Smooth muscle cell (in vitro differentiated cells): Measurements from ENCODE around the gene AKT2. TPM values are rescaled to one million over a fixed set of nuclear protein-coding genes. Genes with fewer than 3 reads are reported as not detected.

Experiments
- DNase-seq: peaks from one replicate; lab custom pipeline; 2025; ENCODE audit not compliant: unreplicated experiment; lab: John Stamatoyannopoulos, UW
- H2AFZ ChIP-seq: fragments of 200-600 bp; sonication (generic); 2 replicates; pipeline ENCODE4 v1.6.0; 2016; ENCODE audit warnings: antibody characterized with exemption, low read depth, mild to moderate bottlenecking
- H3F3A ChIP-seq: fragments of 200-600 bp; sonication (generic); 2 replicates; pipeline ENCODE4 v1.6.0; 2017; ENCODE audit warnings: antibody characterized with exemption, low read depth
- H3K27ac ChIP-seq: fragments of 200-600 bp; sonication (generic); 2 replicates; pipeline ENCODE4 v1.5.1; 2016; ENCODE audit warnings: low read depth, mild to moderate bottlenecking
- H3K27me3 ChIP-seq: fragments of 200-600 bp; sonication (generic); 2 replicates; pipeline ENCODE4 v1.6.1; 2016; ENCODE audit warnings: low read depth, mild to moderate bottlenecking
- H3K36me3 ChIP-seq: fragments of 200-600 bp; sonication (generic); 2 replicates; pipeline ENCODE4 v1.5.1; 2016; ENCODE audit warnings: low read depth
- H3K4me1 ChIP-seq: fragments of 200-600 bp; sonication (generic); 2 replicates; pipeline ENCODE4 v1.5.1; 2016; ENCODE audit warnings: low read depth
- H3K4me2 ChIP-seq: fragments of 200-600 bp; sonication (generic); 2 replicates; pipeline ENCODE4 v1.6.0; 2016; ENCODE audit warnings: mild to moderate bottlenecking
- H3K4me3 ChIP-seq: fragments of 200-600 bp; sonication (generic); 2 replicates; pipeline ENCODE4 v1.5.1; 2016; ENCODE audit warnings: mild to moderate bottlenecking
- H3K79me2 ChIP-seq: fragments of 200-600 bp; sonication (generic); 2 replicates; pipeline ENCODE4 v1.6.0; 2016; ENCODE audit warnings: low read depth, mild to moderate bottlenecking
- H3K9ac ChIP-seq: fragments of 200-600 bp; sonication (generic); 2 replicates; pipeline ENCODE4 v1.6.0; 2016; ENCODE audit warnings: low read depth
- H3K9me3 ChIP-seq: fragments of 200-600 bp; sonication (generic); replicated peaks from 2 replicates; pipeline ENCODE4 v1.5.1; 2016; ENCODE audit warnings: low read depth
- H4K20me1 ChIP-seq: fragments of 200-600 bp; sonication (generic); 2 replicates; pipeline ENCODE4 v1.6.0; 2016; ENCODE audit warnings: low read depth
- CTCF ChIP-seq: fragments of 200-600 bp; sonication (generic); IDR thresholded peaks from 2 replicates; pipeline ENCODE4 v1.5.1; 2017; ENCODE audit warnings: borderline replicate concordance, mild to moderate bottlenecking, antibody characterized with exemption; ENCODE audit not compliant: insufficient read depth, poor library complexity, severe bottlenecking
- WGBS: methylation state at CpG from one replicate; pipeline ENCODE4 v1.1.7; 2016; ENCODE audit warnings: low lambda C conversion rate; 5-methylcytosine and 5-hydroxymethylcytosine counted together
- polyA plus RNA-seq: library from polyadenylated mRNA; unstranded; fragments of >200 nt; fragmentation: Nextera tagmentation; extraction: Ambion mirVana; gene quantifications from 2 replicates; pipeline ENCODE4 v1.2.1, GENCODE V29; 2016
- total RNA-seq: library from RNA; depleted of rRNA; stranded (reverse); fragments of >200 nt; gene quantifications from 2 replicates; pipeline ENCODE4 v1.2.3, GENCODE V29; 2014

The AKT2 gene
- total and polyA plus RNA-seq, 2 experiments from 2014 or later: 26.6 to 62.6 TPM

GRCh38 chr19:40266912-40267600 lies 18.1 kb downstream of the AKT2 start:
- no peak overlapping the region for H3K4me3 ChIP-seq
- H4K20me1 ChIP-seq: peaks cover 93% of the 10 kb centered on the region
- H3K9me3 ChIP-seq: no peaks in the 10 kb centered on the region
- H3K27ac ChIP-seq: no peak overlapping the region
- no peak overlapping the region for H3K9ac ChIP-seq
- H3K79me2 ChIP-seq: peaks cover 53% of the 10 kb centered on the region
- H3K4me1 ChIP-seq: no peaks in the 10 kb centered on the region
- 91% methylated on average over 15 of the region's 15 CpGs for WGBS
- no peaks in the 10 kb centered on the region for H3K27me3 ChIP-seq
- TF ChIP-seq CTCF: no peak
- no peaks in the 10 kb centered on the region for H3K36me3 ChIP-seq
- H3F3A ChIP-seq: peaks cover 17% of the 10 kb centered on the region
- no peak overlapping the region for H3K4me2 ChIP-seq
- DNase-seq: no peak
- H2AFZ ChIP-seq: no peak overlapping the region

- no peaks in the 10 kb centered on the region for H3K9me3 ChIP-seq
- H3K79me2 ChIP-seq: peaks cover 51% of the 10 kb centered on the region
- no peaks in the 10 kb centered on the region for H3K27me3 ChIP-seq
- no peak overlapping the region for H2AFZ ChIP-seq
- WGBS: 97% methylated on average over 17 of the region's 17 CpGs
- no peak for TF ChIP-seq CTCF
- H3K36me3 ChIP-seq: no peaks in the 10 kb centered on the region
- H4K20me1 ChIP-seq: peaks cover 93% of the 10 kb centered on the region
- DNase-seq: no peak
- H3K9ac ChIP-seq: no peak overlapping the region
- H3F3A ChIP-seq: peaks cover 17% of the 10 kb centered on the region
- H3K4me1 ChIP-seq: no peaks in the 10 kb centered on the region
- H3K4me2 ChIP-seq: no peak overlapping the region
- H3K27ac ChIP-seq: no peak overlapping the region
- H3K4me3 ChIP-seq: no peak overlapping the region
These were observed 19.0 kb downstream of the AKT2 start for GRCh38 chr19:40266119-40266518.

GRCh38 chr19:40265763-40266099 lies 19.4 kb downstream of the AKT2 start:
- no peak for TF ChIP-seq CTCF
- no peaks in the 10 kb centered on the region for H3K27me3 ChIP-seq
- H3F3A ChIP-seq: peaks cover 17% of the 10 kb centered on the region
- H3K4me1 ChIP-seq: no peaks in the 10 kb centered on the region
- DNase-seq: no peak
- H3K27ac ChIP-seq: no peak overlapping the region
- no peak overlapping the region for H3K4me3 ChIP-seq
- H4K20me1 ChIP-seq: peaks cover 93% of the 10 kb centered on the region
- H3K36me3 ChIP-seq: no peaks in the 10 kb centered on the region
- no peak overlapping the region for H2AFZ ChIP-seq
- H3K79me2 ChIP-seq: peaks cover 51% of the 10 kb centered on the region
- 99% methylated on average over 6 of the region's 6 CpGs for WGBS
- no peaks in the 10 kb centered on the region for H3K9me3 ChIP-seq
- H3K9ac ChIP-seq: no peak overlapping the region
- no peak overlapping the region for H3K4me2 ChIP-seq
